SH-SY5Y (cell line): ENCODE data around the gene FGF11.

Experiments
- GATA2 ChIP-seq: IDR thresholded peaks from 2 replicates; pipeline ENCODE4 v1.6.1; 2011; ENCODE audit warnings: mild to moderate bottlenecking, low read depth, low read length
- GATA3 ChIP-seq: IDR thresholded peaks from 2 replicates; pipeline ENCODE4 v1.6.1; 2011; ENCODE audit warnings: low read depth, mild to moderate bottlenecking, low read length, moderate library complexity

FGF11 gene

DNA sequence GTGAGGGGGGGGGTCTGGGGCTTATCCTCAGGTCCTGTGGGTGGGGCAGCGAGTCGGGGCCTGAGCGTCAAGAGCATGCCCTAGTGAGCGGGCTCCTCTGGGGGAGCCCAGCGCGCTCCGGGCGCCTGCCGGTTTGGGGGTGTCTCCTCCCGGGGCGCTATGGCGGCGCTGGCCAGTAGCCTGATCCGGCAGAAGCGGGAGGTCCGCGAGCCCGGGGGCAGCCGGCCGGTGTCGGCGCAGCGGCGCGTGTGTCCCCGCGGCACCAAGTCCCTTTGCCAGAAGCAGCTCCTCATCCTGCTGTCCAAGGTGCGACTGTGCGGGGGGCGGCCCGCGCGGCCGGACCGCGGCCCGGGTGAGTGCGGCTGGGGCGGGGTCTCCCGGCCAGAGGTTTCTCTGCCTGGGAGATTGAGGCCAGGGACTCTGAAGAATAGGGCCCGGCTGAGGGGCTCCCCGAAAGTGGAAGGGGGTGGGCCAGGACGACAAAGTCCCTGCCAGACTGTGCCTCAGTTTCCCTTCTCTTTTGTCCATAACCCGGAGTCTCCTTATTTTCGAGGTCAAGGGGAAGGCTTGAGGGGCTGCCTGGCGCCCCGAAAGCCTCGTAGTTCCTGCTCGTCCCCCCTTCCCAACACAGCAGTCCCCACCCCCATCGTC is at the start of gene FGF11:
FGF11 (plus strand) TSS at position 51 of the 651 bp plus-strand sequence; CDS start at position 160, 109 bp downstream.
- TF ChIP-seq GATA2 (no peak), GATA3 (no peak)

DNA sequence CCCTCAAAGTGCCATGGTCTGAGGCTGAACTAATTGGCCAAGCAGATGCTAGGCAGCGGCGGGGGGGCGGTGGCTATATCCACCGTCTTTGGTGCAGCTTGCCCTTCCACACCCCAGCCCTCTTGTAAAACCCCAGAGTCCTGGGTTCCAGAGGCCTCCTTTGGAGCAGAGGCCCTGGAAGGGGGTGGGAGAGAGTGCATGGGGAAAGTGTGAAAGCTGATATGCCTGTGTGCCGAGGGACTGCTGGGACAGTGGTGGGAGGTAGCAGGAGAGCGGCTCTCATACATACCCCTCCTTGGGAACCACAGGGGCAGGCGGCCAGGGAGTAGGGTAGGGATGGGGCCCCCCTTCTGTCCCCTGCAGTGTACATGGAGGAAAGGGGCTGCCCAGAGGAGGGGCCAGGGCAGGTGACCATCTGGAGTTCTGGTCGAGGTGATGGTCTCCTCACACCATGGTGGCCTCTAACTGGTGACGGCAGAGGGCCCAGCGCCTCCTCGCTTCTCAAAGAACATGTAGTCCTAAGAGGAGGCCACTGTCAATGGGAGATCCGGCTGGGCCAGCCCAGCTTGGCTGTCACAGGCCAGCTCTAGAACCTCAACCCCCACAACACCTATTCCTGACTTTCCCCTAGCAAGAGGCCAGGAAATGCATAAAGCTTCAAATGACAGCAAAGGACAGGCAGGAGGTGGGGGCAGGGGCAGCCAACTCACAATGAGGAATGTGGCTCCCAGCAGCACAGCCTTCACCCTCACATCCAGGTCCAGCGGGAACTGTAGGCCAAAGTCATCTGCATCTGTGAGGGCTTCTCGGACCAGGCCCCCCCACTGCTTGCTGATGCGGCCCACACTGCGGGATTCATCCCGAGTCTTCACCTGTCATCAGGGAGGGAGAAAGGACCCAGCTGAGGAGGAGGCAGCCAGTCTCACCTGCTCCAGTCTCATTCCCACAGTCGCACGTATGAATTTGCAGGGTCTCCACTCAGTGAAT is 49.1 kb upstream of the FGF11 start:
- TF ChIP-seq GATA3, result no peak
- TF ChIP-seq GATA2, result no peak

- TF ChIP-seq GATA2, result no peak
- no peak for TF ChIP-seq GATA3
Measured at GRCh38 chr17:7391307-7391706, 48.0 kb upstream of the FGF11 start.

GRCh38 chr17:7392696-7393612 is 46.4 kb upstream of the FGF11 start:
- no peak for TF ChIP-seq GATA3
- no peak for TF ChIP-seq GATA2

DNA sequence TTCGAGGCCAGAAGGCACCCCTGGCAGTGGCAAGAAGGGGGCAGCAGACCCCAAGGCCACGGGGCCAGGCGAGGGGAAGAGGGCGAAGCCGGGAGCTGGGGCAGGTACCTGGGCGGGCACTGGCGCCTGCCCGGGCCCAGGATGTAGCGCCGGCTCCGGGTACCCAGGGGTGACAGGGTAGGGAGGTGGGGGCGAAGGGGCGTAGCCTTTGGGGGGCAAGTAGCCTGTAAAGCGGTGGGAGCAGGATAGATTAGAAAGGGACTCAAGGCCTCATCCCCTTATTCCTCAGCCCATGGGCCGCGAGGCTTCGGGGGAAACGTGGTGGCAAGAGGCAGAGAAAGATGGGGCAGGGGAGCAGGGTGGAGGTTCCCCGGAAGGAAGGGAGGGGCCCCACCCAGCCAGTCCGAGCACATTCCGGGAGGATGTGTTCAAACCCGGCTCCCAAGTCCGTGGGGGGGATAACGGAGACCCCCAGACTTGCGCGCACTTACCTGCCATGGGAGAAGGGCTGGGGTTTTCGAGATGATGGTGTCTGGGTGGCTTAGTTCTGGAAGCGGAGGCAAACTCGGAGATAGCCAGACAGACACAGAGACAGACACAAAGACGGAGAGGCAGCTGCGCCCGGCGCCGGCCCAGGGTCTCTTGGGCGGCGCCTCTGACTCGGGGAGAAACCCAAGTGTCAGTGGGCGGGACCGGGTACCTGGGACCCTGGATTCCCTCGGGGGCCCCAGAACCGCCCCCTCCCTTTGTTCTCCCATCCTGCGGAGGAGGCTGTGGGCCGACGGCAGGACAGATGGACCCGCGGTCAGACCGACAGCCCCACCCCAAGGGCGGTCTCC is 45.5 kb upstream of the FGF11 start:
- no peak for TF ChIP-seq GATA2
- no peak for TF ChIP-seq GATA3

- TF ChIP-seq GATA2 (no peak), GATA3 (no peak)
Measured at GRCh38 chr17:7394452-7395191, 44.7 kb upstream of the FGF11 start, which contains the start of gene PLSCR3. TSS of gene PLSCR3 (minus strand) at chr17:7394525. CDS start at chr17:7394110, 415 bp downstream.

- TF ChIP-seq GATA2, result no peak
- TF ChIP-seq GATA3, result no peak
Measured at GRCh38 chr17:7396147-7396546, 43.2 kb upstream of the FGF11 start.

DNA sequence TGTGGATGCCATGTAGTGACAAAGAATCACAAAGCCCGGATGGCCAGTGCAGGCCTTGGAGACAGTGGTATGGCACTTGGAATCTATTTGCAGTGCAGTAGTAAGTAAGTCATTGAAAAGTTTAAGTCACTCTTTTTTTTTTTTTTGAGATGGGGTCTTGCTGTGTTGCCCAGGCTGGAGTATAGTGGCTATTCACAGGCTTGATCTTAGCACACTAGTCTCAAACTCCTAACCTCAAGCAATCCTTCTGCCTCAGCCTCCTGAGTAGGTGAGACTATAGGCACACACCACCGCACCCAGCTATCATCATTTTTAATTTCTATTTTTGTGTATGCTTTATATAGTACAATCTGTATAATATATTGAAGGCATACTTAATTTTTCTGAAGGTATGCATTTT is 40.7 kb upstream of the FGF11 start:
- TF ChIP-seq GATA3, result no peak
- TF ChIP-seq GATA2, result no peak

- no peak for TF ChIP-seq GATA2
- no peak for TF ChIP-seq GATA3
Measured at GRCh38 chr17:7403043-7403726, 36.1 kb upstream of the FGF11 start.

DNA sequence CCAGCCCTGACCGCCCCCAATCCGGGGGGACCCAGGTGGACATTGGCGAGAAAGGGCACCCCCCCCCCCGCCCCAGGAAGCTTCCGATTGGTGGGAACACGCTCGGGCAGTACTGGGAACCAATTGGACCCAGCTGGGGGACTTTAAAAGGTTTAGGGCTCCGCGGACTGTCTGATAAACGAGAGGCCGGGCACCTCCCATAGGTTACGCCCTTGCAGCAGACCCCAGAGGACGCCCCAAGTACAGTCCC is 35.7 kb upstream of the FGF11 start:
- no peak for TF ChIP-seq GATA2
- TF ChIP-seq GATA3, result no peak

DNA sequence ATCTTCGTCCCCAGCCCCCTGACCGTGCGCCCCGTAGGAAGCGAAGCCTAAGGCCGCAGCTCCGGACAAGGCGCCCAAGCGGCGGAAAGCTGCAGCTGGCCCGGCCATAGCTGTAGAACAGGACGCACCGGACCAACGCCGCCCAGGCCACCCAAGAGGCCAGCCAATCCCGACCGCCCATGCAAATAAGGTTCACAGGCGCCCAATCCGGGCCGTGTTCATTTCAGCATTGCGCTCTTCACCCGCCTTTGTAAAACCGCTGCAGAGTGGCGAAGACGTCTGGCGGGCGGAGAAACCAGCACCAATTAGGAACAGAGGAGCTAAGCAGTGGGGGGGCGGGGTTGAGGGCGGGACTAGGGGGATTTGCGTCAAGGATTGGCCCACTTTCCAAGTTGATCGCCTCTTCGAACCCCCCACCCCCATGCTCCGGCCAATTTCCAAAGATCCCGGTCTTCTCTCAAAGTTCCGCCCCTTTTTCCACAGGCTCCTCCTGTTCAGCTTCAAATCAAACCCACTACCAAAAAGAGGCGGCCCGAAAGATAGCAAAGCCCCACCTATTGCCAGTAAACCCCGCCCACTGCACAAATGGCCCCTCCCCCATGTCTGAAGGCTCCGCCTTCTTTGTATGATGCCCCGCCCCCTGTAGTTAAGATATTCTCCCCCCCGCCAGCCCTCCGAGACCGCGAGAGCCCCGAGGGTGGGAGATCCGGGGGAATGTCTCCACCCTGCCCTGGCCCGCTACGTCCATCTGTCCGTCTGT is 35.2 kb upstream of the FGF11 start, which contains the start of gene TMEM256:
TMEM256 (minus strand) TSS at position 121 of the 760 bp plus-strand sequence; CDS start at position 108, 13 bp downstream.
- no peak for TF ChIP-seq GATA3

GRCh38 chr17:7404737-7405349 is 34.5 kb upstream of the FGF11 start:
- TF ChIP-seq GATA2, result no peak
